ENCODE measurements around the gene CCL5.
A peak's percentile ranks its signal among the peaks of the same experiment; 100 is the strongest.

The CCL5 gene

DNA sequence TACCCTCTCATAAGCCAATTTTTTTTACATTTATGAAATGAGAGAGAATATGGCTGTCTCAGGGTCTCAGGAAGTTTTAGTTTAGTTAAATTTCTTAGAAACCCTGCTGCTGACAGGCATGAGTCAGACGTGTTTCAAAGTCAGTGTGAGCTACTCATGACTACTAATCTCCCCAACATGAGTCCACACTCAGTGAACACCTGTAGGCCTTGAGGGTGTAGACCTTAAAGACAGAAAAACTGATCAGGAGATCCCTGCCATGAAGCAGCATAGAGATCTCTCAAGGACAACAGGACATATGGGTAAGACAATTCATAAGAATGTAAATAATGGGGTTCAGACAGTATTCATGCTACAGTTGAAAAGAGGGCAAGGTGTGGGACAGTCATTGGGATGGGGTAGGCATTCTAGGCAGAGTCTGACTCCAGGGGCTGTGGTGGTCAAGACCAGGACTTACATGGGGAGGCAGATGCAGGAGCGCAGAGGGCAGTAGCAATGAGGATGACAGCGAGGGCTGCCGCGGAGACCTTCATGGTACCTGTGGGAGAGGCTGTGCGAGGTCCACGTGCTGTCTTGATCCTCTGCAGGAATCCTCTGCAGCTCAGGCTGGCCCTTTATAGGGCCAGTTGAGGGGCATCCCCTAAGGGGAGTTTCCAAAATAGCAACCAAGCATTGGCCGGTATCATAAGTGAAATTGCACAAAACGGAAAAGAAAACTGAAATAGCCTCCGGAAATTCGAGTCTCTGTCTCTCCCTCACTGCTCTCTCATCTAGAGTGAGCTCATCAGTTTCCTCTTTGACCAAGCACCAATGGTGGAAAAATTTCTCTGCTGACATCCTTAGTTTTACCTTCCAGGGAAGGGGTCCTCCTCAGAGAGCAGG, at the start of gene CCL5:
Gene CCL5 (minus strand): TSS at position 588 of the 882 bp plus-strand sequence.
- DNase-seq (ENCODE audit: low spot score) (no peak), FAIRE-seq (no peak)

- DNase-seq (ENCODE audit: low spot score) (no peak), FAIRE-seq (no peak)
Observed at GRCh38 chr17:35927714-35928113, 47.6 kb upstream of the CCL5 start.

DNA sequence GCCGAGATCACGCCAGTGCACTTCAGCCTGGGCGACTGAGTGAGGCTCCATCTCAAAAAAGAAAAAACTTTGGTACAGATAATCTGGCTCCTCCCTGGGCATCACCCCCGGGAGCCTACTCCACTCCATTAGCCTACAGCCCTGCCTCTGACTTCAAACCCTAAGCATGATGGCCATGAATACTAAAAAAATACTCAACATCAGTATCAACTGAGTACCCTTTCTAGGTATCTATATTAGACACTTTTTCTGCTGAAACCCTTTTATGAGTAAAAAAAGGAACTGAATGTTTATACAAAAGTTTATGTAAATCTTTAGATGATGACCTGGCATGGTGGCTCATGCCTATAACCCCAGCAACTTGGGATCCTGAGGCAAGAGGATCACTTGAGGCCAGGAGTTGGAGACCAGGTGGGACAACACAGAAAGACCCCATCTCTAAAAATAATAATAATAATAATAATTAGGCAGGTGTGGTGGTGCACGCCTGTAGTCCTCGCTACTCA, 43.5 kb upstream of the CCL5 start:
- no peak for DNase-seq (ENCODE audit: low spot score)
- FAIRE-seq: no peak

DNA sequence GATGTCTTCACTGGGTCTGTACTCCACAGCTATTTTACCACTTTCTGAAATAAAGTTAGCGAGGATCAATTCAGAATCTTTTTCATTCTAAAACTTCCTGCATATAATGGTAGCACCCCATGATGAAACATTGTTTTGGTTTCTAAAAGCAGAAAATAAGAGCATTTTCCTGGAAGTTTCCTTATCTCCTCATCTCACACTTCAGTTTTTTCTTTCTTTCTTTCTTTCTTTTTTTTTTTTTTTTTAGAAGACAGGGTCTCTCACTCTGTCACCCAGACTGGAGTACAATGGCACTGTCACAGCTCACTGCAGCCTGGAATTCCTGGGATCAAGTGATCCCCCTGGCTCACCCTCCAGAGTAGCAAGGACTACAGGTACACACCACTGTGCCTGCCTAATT, 40.1 kb upstream of the CCL5 start:
- no peak for FAIRE-seq
- DNase-seq (ENCODE audit: low spot score): no peak

DNA sequence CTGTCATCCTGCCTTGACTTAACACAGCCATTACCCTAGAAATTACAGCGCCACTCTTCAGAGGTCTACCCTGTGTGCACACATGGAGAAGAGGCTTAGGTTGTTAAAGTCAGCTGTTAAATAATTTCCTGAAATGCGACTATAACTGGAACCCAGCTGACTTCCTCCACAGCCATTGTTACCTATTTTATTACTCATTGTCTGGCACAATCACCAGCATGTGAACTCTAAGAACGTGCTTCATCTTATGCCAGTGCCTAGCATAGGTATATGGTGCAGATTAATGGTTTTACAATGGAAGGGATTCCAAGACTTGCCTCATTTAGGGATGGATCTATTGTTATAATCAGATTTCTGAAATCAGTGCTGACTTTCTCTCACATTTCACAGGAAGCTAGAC, 38.5 kb upstream of the CCL5 start:
- FAIRE-seq: no peak
- no peak for DNase-seq (ENCODE audit: low spot score)

GRCh38 chr17:35917519-35918213, 37.5 kb upstream of the CCL5 start:
- no peak for DNase-seq (ENCODE audit: low spot score)

DNA sequence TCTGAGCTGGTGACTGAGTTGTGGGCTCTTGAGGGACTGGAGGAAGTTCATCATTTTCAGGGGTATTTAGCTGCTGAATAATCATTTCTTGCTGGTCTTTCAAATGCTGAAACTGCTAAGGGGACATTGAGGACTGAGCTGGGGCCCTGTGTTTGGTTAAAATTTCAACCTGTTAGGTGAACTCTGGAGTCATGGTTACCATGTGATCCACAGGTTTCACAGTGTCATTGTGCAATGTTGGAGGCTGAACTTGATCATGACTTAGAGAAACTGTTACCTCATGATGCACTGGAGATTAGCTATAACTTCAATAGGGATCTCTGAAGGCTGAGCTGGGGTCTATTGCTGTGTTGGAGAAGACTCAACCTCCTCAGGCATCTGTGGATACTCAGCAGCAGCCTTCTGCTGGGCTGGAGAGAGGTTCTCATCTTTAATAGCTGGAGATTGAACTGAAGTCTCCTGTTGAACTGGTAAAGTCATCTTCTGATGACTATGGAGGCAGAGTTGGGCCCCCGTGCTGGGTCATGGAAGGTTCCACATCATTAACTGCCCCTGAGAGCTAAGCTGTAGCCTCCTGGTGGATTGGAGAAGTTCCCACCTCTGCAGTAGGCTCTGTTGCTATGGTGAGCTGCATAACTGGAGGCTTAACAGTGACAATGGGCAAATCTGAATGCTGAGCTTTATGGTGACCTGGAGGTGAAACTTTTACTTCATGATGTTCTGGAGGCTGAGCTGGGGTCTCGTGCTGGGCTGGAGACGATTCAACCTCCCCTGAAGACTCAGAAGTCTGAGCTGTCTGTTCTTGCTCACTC, 35.2 kb upstream of the CCL5 start:
- FAIRE-seq (no peak), DNase-seq (ENCODE audit: low spot score) (no peak)

More at GRCh38 chr17:35917519-35918213, 37.5 kb upstream of the CCL5 start:
- FAIRE-seq: no peak

GRCh38 chr17:35914354-35914753, 34.2 kb upstream of the CCL5 start:
- no peak for FAIRE-seq

DNA sequence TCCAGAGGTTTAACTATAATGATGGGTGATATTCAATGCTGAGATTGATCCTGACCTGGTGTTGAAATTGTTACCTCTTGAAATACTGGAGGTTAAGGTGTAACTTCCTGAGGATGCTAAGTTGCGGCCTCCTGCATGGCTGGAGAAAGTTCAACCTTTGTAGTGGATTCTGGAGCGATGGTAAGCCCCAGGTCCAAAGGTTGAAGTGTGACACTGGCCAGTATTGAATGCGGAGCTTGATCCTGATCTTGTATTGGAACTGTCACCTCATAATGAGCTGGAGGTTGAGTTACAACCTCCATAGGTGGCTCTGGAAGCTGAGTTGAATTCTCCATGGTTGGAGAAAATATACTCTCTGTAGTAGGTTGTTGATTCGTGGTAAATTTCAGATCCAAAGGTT, 33.4 kb upstream of the CCL5 start:
- FAIRE-seq (no peak), DNase-seq (ENCODE audit: low spot score) (no peak)

More at GRCh38 chr17:35914354-35914753, 34.2 kb upstream of the CCL5 start:
- DNase-seq (ENCODE audit: low spot score): no peak

DNA sequence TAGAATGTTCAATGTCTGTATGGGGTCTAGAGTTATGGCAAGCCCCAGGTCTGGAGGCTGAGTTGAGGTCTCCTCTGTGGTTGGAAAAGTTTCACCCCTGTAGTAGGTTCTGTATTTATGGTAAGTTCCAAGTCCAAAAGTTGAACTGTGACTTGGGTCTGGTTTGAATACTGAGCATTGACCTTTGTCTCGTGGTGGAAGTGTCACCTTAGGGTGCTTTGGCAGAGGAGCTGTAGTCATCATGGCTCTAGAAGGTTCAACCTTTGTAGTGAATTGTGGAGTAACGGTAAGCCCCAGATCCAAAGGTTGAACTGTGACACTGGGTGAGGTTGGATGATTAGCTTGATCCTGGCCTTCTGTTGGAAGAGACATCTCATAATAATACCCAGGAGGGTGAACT, 32.8 kb upstream of the CCL5 start:
- FAIRE-seq (no peak), DNase-seq (ENCODE audit: low spot score) (no peak)

- DNase-seq (ENCODE audit: low spot score): no peak
Observed at GRCh38 chr17:35912339-35912912, 32.3 kb upstream of the CCL5 start.

DNA sequence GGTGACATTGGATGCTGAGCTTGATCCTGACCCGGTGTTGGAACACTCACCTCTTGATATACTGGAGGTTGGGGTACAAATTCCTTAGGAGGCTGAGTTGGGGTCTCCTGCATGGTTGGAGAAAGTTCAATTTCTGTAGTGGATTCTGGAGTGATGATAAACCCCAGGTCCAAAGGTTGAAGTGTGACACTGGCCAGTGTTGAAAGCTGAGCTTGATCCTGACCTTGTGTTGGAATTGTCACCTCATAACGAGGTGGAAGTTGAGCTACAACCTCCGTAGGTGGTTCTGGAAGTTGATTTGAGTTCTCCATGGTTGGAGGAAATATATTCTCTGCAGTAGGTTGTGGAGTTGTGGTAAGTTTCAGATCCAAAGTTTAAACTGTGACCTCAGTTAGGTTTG, 29.2 kb upstream of the CCL5 start:
- FAIRE-seq (no peak), DNase-seq (ENCODE audit: low spot score) (no peak)

More at GRCh38 chr17:35912339-35912912, 32.3 kb upstream of the CCL5 start:
- no peak for FAIRE-seq

- FAIRE-seq: no peak
- no peak for DNase-seq (ENCODE audit: low spot score)
Observed at GRCh38 chr17:35907691-35908090, 27.5 kb upstream of the CCL5 start.

- DNase-seq (ENCODE audit: low spot score): no peak
- no peak for FAIRE-seq
Observed at GRCh38 chr17:35906926-35907637, 26.9 kb upstream of the CCL5 start.

GRCh38 chr17:35906191-35906925, 26.2 kb upstream of the CCL5 start:
- no peak for DNase-seq (ENCODE audit: low spot score)
- no peak for FAIRE-seq

GRCh38 chr17:35903451-35903850, 23.3 kb upstream of the CCL5 start:
- FAIRE-seq (no peak), DNase-seq (ENCODE audit: low spot score) (no peak)

DNA sequence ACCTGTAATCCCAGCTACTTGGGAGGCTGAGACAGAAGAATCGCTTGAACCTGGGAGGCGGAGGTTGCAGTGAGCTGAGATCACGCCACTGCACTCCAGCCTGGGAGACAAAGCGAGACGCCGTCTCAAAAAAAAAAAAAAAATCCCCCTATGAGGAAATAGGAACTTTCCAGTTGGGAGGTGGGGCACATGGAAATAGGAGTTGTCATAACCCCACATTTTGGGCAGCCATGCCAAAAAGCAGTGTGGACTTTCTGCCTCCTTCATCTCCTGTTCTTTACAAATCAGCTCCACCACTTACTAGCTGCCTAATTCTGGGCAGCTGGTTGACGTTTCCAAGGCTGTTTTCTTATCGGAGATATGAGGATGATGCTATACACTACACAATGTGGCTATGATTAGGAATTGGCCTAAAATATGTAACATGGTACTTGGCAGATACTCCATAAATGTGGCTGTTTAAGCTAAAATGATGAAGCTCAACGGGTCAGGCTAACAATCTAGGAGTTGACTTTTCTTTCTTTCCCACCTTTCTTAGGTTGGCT, 21.5 kb upstream of the CCL5 start:
- DNase-seq (ENCODE audit: low spot score) (no peak), FAIRE-seq (no peak)

DNA sequence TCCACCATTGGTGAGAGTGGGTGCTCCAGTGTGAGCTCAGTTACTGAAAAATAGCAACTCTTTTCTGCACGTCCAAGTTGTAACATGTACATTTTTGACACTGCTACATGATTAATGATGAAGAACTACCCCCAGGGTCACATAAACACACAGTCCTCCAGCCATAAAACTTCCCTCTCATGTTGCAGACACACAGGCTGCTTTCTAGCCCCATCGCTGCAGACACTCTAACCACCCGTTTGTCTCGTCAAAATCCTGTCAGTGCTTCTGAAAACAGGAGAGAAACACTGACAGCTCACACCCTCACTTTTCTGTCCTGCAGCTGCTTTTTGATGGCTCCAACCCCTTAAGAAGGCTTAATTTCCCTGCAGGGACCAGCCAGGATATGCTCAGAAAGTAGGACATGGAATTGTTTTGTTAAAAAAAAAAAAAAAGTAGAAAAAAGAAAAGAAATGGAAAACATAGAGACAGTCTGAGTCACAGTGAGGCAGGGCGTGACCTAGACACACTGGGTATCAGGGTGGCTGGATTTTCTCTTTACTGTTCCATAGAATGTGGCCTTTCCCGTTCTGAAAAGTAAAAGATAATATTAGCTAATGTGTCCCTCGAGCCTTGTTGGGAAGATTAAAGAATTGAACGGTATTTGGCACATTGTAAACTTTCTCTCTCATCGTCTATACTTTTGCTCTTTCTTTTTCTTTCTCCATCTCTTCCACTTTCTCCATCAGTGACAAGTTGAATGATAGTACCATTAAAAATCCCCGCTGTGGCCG, 20.7 kb upstream of the CCL5 start:
- FAIRE-seq: no peak
- peak; percentile 20 for DNase-seq (ENCODE audit: low spot score)

- no peak for FAIRE-seq
- no peak for DNase-seq (ENCODE audit: low spot score)
Observed at GRCh38 chr17:35900280-35900679, 20.1 kb upstream of the CCL5 start.
